Measurements from ENCODE around the gene ZMIZ1. TPM values are rescaled to one million over a fixed set of nuclear protein-coding genes. Genes with fewer than 3 reads are reported as not detected.

Gene ZMIZ1
- total RNA-seq, 1 donor from 2014 or later: 173 TPM

DNA sequence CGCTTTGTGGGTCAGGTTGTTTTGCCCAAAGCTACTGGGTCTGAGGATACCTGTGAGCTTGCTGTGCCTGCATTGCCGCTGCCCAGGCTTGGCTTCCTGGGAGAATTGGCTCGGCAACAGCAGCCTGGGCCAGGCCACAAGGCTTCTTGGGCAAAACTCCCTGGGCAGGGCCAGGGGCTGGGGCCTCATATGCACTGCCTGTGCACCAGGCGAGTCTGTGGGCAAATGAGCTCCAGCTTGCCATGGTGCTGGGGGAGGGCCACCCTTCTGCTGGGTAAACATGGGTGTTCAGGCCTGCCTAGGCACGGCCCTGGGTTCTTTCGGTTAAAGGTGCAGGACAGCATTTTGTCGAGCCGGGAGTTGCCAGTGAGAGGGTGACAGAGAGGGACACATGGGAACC, 19.4 kb downstream of the ZMIZ1 start:
- Mint-ChIP-seq H3K36me3 (no peaks in the 10 kb centered on the region), H3K4me3 (no peak overlapping the region), H3K27me3 (ENCODE audit: low read depth) (no peaks in the 10 kb centered on the region), H3K4me1 (peaks cover 44% of the 10 kb centered on the region), H3K9me3 (no peaks in the 10 kb centered on the region), H3K27ac (no peak overlapping the region)
- TF ChIP-seq, protein P1, sequence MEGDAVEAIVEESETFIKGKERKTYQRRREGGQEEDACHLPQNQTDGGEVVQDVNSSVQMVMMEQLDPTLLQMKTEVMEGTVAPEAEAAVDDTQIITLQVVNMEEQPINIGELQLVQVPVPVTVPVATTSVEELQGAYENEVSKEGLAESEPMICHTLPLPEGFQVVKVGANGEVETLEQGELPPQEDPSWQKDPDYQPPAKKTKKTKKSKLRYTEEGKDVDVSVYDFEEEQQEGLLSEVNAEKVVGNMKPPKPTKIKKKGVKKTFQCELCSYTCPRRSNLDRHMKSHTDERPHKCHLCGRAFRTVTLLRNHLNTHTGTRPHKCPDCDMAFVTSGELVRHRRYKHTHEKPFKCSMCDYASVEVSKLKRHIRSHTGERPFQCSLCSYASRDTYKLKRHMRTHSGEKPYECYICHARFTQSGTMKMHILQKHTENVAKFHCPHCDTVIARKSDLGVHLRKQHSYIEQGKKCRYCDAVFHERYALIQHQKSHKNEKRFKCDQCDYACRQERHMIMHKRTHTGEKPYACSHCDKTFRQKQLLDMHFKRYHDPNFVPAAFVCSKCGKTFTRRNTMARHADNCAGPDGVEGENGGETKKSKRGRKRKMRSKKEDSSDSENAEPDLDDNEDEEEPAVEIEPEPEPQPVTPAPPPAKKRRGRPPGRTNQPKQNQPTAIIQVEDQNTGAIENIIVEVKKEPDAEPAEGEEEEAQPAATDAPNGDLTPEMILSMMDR (IDR thresholded peaks at IDR 0.05; ENCODE audit: unreplicated experiment): no peak
- no peak for DNase-seq (ENCODE audit: low spot score in 2 of 2, unreplicated experiment in 2 of 2)

DNA sequence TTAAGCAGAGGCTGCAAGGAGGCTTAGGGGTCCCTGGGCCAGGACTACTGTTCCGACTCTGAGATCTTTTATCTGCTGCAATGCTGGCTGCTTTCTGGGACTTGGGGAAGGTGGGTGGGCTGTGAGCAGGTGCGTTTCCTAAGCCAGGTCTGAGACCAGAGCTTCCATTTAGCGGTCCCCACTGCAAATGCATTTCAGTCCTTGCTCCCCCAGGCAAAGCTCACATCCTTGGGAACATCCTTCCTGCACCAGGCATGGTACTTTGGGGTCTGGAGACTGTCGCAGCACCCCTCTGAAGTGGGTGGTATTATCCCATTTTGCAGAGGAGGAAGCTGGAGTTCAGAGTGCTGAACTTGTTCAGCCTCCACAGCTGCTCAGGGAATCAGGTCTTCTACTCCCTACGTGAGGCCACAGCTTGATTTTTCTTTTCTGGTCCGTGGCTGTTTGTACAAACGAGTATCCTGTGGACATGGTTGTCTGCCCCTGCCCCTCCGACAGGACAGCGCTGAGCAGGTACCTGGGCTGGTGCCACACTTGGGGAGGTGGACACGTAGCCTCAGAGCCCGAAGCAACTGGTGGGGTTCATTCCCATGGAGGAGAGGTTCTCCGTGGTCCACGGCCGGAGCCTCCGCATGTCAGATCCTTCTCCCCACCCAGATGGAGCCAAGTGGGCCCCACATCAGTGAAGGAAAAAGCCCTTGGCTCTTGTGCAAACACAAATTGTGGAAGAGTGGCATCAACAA, 20.0 kb downstream of the ZMIZ1 start:
- TF ChIP-seq, protein P1 (IDR thresholded peaks at IDR 0.05; ENCODE audit: unreplicated experiment): no peak
- peaks cover 40% of the 10 kb centered on the region for H3K4me1 Mint-ChIP-seq
- H3K4me3 Mint-ChIP-seq: no peak overlapping the region
- no peaks in the 10 kb centered on the region for H3K36me3 Mint-ChIP-seq
- no peaks in the 10 kb centered on the region for H3K9me3 Mint-ChIP-seq
- no peak for DNase-seq (ENCODE audit: low spot score in 2 of 2, unreplicated experiment in 2 of 2)
- no peaks in the 10 kb centered on the region for H3K27me3 Mint-ChIP-seq (ENCODE audit: low read depth)
- no peak overlapping the region for H3K27ac Mint-ChIP-seq

DNA sequence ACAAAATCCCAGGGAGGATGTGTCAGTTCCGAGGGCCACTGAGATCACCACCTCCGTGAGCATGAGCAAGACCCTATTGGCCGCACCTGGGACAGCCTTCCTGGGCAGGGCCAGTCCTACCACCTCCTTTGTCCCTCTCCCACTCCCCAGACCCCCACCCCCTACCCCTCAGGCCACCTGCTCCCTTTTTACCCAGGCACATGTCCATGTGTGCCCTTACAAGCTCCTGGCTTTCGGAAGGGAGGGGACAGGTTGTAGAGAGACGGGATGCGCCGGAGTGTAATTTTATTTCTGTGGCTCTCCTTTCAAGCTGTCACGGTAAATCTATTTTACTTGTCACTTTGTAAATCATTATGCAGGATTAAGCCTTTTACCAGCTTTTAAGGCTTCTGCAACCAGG, 20.9 kb downstream of the ZMIZ1 start:
- TF ChIP-seq, protein P1 (IDR thresholded peaks at IDR 0.05; ENCODE audit: unreplicated experiment): no peak
- Mint-ChIP-seq H3K27ac (peak overlapping the region; percentile 11), H3K4me3 (no peak overlapping the region), H3K9me3 (no peaks in the 10 kb centered on the region), H3K27me3 (ENCODE audit: low read depth) (no peaks in the 10 kb centered on the region), H3K4me1 (peaks cover 32% of the 10 kb centered on the region), H3K36me3 (no peaks in the 10 kb centered on the region)
- DNase-seq (ENCODE audit: low spot score in 2 of 2, unreplicated experiment in 2 of 2): no peak

DNA sequence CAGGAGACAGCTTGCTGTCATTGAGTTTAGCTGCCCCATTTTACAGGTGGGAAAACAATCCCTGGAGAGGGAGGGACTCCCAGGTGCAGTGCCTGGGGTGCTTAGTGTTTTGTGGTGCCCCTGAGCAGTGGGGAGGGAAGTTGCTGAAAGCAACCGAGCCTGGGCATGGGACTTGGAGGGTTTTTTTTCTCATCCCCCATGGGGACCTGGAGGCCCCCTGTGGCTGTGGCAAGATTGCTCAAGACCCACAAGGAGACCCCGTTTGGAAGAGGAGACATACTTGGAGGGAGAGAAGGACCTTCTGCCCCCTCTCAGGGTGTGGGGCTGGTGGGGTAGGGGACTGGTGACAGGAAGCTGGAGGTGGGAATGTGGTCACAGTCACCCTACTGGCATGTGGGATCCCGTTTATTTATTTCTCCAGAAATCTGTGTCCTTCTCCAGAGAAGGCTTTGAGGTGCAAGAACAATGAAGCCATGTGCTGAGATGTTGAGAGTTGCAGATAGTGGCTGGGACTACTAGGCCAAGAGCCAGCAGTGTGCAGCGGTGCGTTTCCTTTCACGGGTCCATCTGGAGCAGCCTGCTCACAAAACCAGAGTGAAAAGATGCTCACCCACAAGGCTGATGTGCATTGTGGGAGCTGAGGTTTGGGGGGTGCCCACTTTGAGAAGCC, 21.5 kb downstream of the ZMIZ1 start:
- peaks cover 34% of the 10 kb centered on the region for H3K4me1 Mint-ChIP-seq
- no peak for DNase-seq (ENCODE audit: low spot score in 2 of 2, unreplicated experiment in 2 of 2)
- TF ChIP-seq, protein P1 (IDR thresholded peaks at IDR 0.05; ENCODE audit: unreplicated experiment): no peak
- H3K4me3 Mint-ChIP-seq: no peak overlapping the region
- no peaks in the 10 kb centered on the region for H3K9me3 Mint-ChIP-seq
- H3K27ac Mint-ChIP-seq: no peak overlapping the region
- no peaks in the 10 kb centered on the region for H3K27me3 Mint-ChIP-seq (ENCODE audit: low read depth)
- no peaks in the 10 kb centered on the region for H3K36me3 Mint-ChIP-seq

DNA sequence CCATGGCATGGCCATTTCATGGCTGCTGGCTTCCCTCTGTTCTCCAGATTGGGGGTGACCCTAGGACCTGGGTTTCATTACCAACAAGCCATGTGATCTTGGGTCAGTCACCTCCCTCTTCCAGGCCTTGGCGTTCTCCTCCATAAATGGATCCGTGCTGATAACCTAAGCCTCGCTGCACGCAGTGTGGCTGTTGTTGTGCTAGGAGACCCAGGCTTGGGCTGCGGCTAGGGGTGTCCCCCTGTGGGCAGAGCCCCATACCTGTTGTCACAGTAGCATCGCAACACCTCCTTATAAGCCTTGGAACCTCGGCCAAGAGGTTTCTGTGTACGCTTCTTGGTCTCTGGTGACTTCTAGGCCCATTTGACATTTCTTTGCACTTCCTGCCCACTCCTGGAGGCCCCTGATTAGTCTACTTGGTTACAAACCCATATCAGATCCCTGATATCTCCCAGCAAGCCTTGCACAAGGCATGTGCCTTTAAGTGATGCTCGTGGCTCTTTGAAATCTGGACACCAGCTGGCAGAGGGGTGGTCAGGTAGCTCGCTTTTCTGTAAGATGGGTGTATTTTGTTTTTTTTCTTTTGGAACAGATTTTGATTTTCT, 23.6 kb downstream of the ZMIZ1 start:
- DNase-seq (ENCODE audit: low spot score in 2 of 2, unreplicated experiment in 2 of 2): no peak
- H3K36me3 Mint-ChIP-seq: peaks cover 2% of the 10 kb centered on the region
- peaks cover 40% of the 10 kb centered on the region for H3K4me1 Mint-ChIP-seq
- no peaks in the 10 kb centered on the region for H3K9me3 Mint-ChIP-seq
- TF ChIP-seq, protein P1 (IDR thresholded peaks at IDR 0.05; ENCODE audit: unreplicated experiment): no peak
- no peaks in the 10 kb centered on the region for H3K27me3 Mint-ChIP-seq (ENCODE audit: low read depth)
- peak overlapping the region; percentile 71 for H3K27ac Mint-ChIP-seq
- no peak overlapping the region for H3K4me3 Mint-ChIP-seq

Measured in mesothelial cell of epicardium (in vitro differentiated cells).